ENCODE measurements around the gene UBE2O.
"Not testable (repeated sequence)": the region's sequence is repeated elsewhere in the genome, so short reads cannot be mapped to it uniquely, and the experiment has no call there.

The UBE2O gene

DNA sequence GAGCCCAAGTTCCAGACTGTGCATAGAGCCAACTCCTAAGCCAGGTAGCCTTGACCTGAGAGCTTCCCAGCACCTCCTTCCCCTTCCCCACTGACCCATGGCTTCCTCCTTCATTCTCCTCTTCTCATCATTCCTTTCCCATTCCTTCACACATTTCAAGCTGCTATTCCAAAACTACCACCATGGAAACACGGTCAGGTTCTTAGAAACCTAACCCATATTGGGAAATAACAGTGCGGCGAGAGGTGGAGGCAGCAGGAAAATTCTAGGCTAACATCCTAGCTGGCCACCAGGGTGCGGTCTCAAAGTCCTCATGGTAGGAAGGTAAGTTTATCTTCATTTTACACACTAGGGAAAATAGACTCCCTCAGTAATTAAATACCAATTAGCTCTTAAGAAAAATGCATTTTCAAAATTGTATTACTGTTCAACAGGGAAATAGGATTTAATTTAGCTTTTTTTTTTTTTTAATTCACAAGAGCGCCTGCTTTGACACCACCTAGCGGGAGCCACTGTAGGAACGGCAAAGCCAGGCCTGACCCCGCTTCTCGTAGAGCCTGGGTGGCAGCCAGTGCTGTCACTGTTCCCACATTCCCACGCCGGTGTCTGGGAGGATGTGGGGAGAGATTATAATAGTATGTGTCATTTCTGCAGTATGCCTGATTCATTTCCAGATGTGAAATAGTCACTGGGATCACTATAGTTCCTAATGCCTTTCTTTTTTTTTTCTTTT lies 82.5 kb downstream of the UBE2O start:
- DNase-seq (ENCODE audit: low spot score) = no peak

DNA sequence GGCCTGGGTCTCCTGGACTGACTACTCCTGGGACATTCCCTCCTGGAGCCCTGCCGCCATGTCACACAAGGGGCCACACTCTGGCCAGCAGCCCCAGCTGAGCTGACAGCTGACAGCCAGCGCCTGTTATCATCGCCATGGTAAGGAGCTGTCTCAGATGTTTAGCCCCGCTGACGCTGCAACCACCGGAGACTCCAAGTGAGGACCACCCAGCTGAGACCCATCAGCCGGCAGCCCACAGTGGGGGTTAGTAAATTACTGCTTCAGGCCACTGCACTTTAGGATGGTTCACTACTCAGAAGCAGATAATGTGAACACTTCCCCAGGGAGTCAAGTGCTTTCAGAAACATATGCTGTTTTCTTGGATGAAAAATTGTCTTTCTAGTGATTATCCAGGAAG lies 83.1 kb downstream of the UBE2O start:
- DNase-seq (ENCODE audit: low spot score) = no peak

DNA sequence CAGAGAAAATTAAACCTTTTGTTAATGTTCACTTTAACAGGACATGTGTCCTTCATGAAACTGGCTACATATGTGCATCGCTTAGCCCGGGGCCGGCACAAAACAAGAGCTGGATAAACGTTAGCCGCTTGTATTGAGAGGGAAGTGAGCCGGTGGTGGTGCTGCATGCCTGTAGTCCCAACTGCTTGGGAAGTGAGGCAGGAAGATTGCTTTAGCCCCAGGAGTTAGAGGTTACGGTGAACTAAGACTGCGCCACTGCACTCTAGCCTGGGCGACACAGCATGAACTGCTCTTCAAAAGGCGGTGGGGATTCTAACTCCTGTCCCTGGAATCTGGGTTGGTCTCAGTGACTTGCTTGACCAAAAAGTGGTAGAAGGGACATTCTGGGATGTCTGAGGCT lies 83.6 kb downstream of the UBE2O start:
- no peak for DNase-seq (ENCODE audit: low spot score)

DNA sequence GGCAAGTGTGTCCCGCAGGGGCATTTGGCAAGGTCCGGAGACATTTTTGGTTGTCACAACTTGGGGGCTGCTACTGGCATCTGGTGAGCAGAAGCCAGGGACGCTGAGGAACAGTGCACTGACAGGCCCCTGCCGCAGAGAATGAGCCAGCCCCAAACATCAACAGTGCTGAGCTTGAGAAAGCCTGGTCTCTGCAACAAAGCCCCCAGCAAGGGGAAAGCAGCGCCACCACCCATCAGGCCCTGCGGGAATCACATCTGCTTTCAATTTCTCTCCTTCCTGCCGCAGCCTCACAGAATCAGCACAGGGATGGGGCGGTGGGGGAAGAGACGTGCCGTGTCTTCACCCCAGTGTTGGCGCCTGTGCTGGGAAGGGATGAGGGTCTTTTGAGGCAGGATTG lies 84.4 kb downstream of the UBE2O start:
- no peak for DNase-seq (ENCODE audit: low spot score)

DNA sequence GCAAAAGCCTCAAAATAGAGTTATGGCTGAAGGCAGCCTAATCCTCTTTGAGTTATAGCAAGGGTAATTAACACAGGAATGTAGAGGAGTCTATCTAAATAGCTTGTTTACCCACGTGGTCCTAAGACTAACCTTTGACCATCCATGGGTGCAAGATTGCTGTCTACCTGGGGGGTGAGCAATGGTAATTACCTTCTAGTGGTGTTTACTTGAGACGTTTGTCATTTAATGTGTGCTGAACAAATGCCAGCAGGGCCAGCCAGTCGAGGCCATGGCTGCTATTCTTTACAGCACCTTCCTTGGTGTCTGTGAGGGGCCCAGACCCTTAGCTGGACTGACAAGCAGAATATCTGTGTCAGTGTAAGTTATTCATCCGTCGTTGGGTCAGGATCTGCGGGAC lies 85.3 kb downstream of the UBE2O start:
- no peak for DNase-seq (ENCODE audit: low spot score)

DNA sequence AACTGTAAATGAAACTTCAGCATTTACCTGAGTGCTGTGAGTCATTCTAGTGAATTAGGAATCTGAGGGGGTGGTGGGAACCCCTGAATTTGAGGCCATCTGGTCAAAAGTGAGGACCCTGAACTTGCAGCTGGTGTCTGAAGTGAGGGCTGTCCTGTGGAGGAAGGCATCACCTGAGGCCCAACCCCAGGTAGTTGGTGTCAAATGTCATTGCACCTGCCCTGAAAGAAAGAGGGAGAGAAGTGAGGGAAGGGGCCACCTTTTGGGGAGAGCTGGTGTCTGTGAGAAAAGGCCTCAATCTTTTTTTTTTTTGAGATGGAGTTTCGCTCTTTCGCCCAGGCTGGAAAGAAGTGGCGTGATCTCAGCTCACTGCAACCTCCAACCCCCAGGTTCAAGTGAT lies 86.7 kb downstream of the UBE2O start:
- DNase-seq (ENCODE audit: low spot score) = no peak

DNA sequence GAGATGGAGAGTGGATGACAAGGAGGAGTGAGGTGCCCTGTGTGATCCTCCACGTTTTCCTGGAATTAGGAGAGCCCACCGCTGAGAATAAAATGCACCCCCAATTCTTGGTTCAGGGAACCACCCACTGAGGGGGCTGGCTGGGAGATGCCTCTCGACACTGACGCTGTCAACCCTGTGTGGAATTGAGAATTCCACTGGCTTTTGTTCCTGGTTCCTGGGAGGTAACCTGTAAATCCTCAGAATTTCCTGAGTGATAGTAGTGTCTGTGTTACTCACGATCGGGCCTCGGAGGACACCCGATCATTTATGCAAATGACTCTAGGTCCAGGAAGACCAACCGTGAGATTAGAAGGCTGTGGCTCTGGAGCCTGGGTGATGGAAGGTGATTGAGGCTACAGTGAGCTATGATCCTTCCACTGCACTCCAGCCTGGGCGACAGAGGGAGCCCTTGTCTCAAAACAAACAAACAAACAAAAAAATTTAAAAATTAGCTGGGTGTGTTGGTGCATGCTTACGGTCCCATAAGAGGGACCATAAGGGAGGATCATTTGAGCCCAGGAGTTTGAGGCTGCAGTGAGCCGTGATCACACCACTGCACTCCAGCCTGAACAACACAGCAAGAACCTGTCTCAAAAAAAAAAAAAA lies 87.6 kb downstream of the UBE2O start:
- no peak for DNase-seq (ENCODE audit: low spot score)

DNA sequence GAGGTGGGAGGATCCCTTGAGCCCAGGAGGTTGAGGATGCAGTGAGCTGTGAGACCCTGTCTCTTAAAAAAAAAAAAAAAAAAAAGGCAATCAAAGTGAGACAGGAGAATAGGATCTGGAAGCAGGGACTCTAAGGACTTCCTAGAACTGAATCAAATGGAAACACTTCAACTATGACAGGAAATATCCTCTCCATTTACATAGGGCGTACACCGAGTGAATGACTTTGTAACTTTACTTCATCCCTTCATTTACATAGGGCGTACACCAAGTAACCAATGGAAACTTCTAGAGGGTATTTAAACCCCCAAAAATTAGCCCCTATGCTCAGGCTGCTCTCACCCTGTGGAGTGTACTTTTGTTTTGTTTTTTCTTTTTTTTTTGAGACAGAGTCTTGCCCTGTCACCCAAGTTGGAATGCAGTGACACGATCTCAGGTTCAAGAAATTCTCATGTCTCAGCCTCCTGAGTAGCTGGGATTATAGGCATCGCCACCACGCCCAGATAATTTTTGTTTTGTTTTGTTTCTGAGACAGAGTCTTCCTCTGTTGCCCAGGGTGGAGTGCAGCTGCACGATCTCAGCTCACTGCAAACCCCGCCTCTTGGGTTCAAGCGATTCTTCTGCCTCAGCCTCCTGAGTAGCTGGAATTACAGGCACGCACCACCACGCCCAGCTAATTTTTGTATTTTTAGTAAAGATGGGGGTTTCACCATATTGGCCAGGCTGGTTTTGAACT lies 89.7 kb downstream of the UBE2O start:
- no peak for DNase-seq (ENCODE audit: low spot score)

DNA sequence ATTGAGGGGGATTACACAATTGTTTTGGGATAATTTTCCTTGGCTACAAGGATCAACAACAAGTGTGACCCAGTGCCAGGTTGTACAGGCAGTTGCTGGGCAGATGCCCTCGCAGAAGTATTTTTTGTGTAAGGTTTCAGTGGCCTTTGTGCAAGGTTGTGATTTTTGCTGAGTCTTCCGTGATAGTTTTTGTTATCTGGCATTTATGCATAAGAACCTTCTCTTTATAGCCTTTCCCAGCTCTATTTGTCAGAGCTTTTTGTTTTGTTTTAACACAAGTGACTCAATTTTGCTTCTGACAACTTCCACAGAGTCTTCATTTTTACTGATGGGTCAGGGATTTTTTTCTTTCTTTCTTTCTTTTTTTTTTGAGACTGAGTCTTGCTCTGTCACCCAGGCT lies 92.5 kb downstream of the UBE2O start:
- no peak for DNase-seq (ENCODE audit: low spot score)

DNA sequence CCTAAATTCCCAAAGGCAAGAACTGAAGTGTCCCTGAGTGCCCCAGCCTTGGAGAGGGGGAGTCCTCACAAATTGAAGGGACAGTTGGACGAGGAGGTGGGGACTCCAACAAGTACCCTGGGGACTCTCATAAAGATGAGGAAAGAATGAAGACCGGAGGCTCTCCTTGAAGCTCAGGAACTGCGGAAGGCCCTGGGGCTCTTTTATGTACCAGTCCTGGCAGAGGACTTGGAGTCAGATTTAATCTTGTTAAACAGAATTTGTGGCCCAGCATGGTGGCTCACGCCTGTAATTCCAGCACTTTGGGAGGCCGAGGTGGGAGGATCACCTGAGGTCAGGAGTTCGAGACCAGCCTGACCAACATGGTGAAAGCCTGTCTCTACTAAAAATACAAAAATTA lies 93.2 kb downstream of the UBE2O start:
- not testable (repeated sequence) for DNase-seq (ENCODE audit: low spot score)

DNA sequence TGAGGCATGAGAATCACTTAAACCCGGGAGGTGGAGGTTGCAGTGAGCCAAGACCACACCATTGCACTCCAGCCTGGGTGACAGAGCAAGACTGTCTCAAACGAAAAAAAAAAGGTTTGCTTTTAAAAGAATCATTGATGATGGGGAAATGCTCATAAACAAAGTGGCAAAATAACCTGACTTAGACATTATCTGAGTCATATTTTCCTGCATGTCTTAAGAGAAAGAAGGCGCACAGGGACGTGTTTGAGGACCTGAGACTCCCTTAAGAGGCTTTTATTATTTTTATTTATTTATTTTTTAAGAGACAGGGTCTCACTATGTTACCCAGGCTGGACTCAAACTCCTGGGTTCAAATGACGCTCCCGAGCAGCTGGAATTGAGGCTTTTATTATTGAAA lies 93.6 kb downstream of the UBE2O start:
- DNase-seq (ENCODE audit: low spot score) = no peak

DNA sequence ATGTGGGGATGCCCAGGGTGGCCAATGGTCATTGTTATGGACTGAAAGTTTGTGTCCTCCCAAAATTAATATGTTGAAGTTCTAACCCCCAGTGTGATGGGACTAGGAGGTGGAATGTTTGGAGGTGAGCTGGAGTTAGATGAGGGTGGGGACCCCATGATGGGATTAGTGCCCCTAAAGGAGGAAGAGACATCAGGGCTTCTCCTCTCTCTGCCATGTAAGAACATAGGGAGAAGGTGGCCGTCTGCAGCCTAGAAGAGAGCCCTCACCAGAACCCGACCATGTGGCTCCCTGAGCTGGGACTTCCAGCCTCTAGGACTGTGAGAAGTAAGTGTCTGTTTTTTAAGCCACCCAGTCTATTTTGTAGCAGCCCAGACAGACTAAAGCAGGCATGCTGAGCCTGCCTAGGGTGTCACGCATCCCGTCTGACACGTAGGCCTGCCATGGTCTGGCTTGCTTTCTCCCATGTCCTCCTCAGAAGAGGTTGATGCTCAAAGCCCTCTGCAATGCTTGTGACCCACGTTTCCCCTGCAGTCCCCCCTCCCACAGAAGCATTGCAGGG lies 95.3 kb downstream of the UBE2O start:
- DNase-seq (ENCODE audit: low spot score) = no peak

DNA sequence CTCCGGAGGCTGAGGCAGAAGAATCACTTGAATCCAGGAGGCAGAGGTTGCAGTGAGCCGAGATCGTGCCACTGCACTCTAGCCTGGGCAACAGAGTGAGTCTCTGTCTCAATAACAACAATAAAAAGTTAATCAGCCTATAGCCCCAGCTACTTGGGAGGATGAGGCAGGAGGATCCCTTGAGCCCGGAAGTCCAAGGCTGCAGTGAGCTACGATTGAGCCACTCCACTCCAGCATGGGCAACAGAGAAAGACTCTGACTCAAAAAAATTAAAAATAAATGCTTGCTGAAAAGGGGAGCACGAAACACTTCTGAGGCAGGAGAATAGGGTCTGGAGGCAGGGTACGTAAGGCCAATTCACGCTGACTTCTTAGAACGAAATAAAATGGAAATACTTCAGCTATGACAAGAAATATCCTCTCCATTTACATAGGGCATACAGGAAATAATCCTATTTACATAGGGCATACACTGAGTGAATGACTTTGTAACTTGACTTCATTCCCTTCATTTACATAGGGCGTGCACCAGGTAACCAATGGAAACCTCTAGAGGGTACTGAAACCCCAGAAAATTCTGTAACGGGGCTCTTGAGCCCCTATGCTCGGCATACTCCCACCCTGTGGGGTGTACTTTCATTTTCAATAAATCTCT lies 96.0 kb downstream of the UBE2O start:
- DNase-seq (ENCODE audit: low spot score) = no peak

DNA sequence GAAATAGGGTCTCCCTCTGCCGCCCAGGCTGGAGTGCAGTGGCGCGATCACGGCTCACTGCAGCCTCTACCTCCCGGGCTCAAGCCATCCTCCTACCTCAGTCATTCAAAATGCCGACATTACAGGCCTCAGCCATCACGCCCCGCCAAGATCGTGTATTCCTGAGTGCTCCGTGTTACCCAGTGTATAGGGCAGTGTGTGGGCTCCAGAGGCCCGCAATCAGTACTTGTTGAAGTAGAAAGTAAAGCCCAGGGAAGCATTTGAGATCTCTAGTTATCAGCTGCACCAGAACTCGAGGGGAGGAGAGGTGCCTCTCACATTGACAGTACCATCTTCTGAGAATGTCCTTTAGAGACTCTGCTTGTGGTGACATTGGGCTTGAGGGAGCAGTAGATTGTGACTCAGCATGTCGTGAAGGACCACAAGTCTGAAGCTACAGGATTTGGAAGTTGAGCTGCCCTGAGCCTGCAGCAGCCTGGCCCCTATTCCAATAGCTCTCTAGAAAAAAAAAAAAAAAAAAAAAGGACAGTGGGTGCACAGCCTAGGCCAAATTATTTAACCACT lies 98.1 kb downstream of the UBE2O start:
- peak; percentile 76 for DNase-seq (ENCODE audit: low spot score)

DNA sequence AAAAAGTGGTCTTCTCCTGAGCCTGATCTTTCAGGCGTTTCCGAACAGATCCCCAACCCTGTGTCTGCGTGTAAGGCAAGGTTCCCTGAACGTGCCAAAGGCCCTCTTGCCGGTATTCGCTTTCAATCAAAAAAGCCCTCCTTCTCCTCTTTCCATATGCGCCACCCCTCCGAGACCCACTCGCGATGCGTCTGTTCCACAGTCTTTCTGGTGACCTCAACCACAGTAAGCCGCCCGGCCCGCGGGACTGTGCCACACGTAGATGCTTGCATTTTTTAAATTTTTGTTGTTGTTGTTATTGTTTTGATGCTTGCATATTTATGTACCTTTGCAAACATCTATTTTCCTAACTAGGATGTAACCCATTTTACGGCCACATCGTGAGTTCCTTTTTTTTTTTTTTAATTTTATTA lies 98.6 kb downstream of the UBE2O start:
- no peak for DNase-seq (ENCODE audit: low spot score)

DNA sequence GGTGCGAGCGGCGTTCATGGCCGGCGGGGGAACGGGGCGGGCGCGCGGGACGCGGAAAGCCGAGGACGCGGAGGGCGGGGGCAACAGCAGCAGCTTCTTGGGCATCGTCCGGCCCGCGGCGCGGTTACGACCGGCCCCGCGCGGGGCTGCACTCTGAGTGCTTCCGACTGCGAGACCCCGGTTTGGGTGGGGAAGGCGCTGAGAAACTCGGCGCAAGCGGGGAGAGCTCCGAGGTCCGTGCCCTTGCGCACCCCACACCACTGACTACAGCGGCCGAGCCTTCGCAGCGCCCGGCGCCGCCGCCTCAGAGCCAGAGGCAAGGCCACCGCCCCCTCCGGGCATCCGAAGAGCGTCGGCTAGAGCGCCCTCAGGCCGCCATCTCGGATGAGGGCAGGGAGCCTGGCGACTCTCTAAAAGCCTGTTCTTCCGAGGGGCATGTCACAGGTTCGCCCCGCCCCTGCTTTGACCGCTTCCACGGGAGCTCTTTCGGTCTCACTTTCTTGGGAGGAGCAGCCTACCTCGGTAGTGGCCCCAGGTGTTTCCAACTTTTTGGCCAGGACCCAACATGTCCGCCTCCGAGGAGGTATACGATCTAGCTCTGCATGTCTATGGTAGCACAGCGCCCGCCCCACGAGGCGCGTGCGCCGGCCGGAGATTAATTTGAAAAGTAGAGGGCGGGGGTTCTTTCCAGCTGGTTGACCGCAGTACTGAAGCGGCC lies 99.2 kb downstream of the UBE2O start, which contains the start of gene PRPSAP1:
TSS of gene PRPSAP1 (minus strand) at position 318 of the 718 bp plus-strand sequence. CDS start at position 105, 213 bp downstream.
- DNase-seq (ENCODE audit: low spot score) = peak; percentile 89

DNA sequence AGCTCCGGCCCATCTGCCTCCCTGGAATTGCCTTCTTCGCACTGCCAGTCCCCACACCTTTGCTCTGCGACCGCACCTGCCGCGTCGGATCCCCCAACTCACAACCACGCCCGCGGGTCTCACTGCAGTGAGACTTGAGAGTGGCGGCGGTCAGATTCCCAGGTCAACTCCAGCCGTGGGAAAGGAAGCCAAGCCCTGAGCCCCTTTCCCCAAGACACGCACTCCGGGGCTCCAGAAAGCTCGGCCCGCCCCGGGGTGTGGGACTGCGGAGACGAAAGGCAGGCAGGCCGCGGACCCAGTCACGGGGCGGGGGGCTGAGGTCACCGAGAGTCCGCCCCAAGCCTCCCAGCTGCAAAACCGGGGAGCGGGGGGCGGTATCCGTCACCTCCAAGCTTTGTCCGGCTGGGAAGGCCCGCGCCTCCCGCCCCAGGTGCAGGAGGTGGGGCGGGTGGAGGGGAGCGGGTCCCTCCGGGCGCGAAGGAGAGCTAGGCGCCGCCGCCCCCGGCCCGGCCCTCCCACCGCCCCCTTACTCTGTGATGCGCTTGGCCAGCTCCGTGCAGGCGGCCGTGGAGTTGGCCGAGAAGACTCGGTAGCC lies 99.9 kb downstream of the UBE2O start:
- no peak for DNase-seq (ENCODE audit: low spot score)

DNA sequence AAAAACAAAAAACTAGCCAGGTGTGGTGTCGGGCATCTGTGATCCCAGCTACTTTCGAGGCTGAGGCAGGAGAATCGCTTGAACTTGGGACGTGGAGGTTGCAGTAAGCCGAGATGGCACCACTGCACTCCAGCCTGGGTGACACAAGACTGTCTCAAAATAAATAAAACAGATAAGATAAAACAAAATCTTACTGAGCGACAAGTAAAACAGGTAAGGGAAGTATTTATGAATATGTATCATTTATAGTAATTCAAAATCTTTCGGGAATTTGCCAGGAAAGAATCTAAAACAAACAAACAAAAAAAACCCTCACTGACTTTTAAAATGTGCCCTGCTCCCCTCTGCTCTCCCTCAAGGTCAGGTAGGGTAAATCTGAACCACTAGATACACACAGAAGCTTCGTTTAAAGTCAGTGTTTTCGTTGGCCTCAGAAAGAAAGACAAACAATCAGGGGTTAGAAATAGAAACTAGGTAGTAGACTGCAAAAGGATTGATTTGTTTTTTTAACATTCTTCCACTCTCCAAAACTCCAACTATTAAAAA lies 101.4 kb downstream of the UBE2O start:
- no peak for DNase-seq (ENCODE audit: low spot score)

DNA sequence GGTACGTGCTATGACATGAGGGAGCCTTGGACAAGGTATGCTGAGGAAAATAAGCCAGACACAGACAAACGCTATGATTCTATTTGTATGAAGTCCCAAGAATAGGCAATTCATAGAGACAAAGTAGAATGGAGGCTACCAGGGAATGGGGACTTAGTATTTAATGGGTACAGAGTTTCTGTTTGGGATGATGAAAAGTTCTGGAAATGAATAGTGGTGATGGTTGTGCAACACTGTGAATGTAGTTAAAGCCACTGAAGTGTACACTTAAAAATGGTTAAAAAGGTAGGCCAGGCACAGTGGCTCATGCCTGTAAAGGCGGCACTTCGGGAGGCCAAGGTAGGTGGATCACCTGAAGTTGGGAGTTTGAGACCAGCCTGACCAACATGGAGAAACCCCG lies 102.5 kb downstream of the UBE2O start:
- no peak for DNase-seq (ENCODE audit: low spot score)

DNA sequence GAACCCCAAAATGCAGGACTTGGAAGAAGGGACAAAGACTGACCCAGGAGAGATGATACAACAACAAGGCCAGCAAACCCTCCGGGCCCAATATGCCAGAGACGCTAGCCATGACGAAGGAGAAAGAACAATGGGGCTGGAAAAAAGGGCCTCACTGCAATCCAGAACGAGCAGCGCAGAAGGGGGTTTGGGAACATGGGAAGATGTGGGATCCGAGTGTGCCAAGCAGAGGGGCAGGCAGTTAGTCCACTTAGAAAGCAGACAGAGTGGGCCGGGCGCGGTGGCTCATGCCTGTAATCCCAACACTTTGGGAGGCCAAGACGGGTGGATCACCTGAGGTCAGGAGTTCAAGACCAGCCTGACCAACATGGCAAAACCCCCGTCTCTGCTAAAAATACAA lies 106.0 kb downstream of the UBE2O start:
- DNase-seq (ENCODE audit: low spot score) = not testable (repeated sequence)
